Right cardiac atrium (tissue), 5 donors: ENCODE measurements around the gene GRM3. TPM values are rescaled to one million over a fixed set of nuclear protein-coding genes. Genes with fewer than 3 reads are reported as not detected.

ENCODE experiments used
- ATAC-seq, 2 donors: fragments of 200-7000 bp; cut with Tn5 transposase; one replicate each; pipeline versions ENCODE4 v1.8.0 to v1.9.1; 2020; ENCODE audit warnings: moderate library complexity in 2 of 2, mild to moderate bottlenecking in 1 of 2
- DNase-seq, 3 donors: peaks; one replicate each; pipeline ENCODE4 v3.0.0-alpha.2; 2020
- H3K27ac ChIP-seq: one replicate; pipeline ENCODE4 v1.5.1; 2013; ENCODE audit warnings: mild to moderate bottlenecking, low read length, control low read depth, moderate library complexity
- H3K27me3 ChIP-seq: one replicate; pipeline ENCODE4 v1.6.1; 2013; ENCODE audit not compliant: control insufficient read depth, insufficient read depth
- H3K4me1 ChIP-seq: one replicate; pipeline ENCODE4 v1.6.1; 2013; ENCODE audit warnings: low read length; ENCODE audit not compliant: control insufficient read depth, insufficient read depth
- H3K4me3 ChIP-seq: one replicate; pipeline ENCODE4 v1.5.1; 2013; ENCODE audit warnings: low read length, control low read depth
- H3K9me3 ChIP-seq: one replicate; pipeline ENCODE4 v1.6.1; 2013; ENCODE audit warnings: low read length; ENCODE audit not compliant: control insufficient read depth
- WGBS: extraction: QIAGEN DNeasy Blood & Tissue Kit; methylation state at CpG from one replicate; pipeline ENCODE4 v1.1.7; 2013; 5-methylcytosine and 5-hydroxymethylcytosine counted together
- intact Hi-C, 4 donors: fragments of 100-400 bp; cut with DNase I; formaldehyde crosslinking; loops; one replicate each; pipeline versions ENCODE4 v1.11.0 to v1.14.0; 2022 to 2023
- polyA plus RNA-seq: library from polyadenylated mRNA; stranded (reverse); fragments of 200-250 nt; gene quantifications from one replicate; pipeline ENCODE4 v1.2.3, GENCODE V29; 2013
- total RNA-seq, 4 donors: library from RNA; stranded (reverse); fragmentation: NEBNext Ultra II Directional; extraction: Animal tissue kit (Norgen Biotek cat#: 25700); gene quantifications; one replicate each; pipeline ENCODE4 v1.2.1, GENCODE V29; 2021
- donor health status: healthy with polysubstance abuse.
- donor health status: DM: no; HTN: yes; CAD: no.
- donor health status: DM: no; HTN: no; CAD: no.
- donor health status: DM: no; HTN: yes; CAD: no; lungs with severe emphysema.
- donor health status: DM: yes; HTN: yes; CAD: no.

GRM3 gene
- total and polyA plus RNA-seq, 5 donors: 0.05 to 0.49 (median 0.16) TPM; not detected in 1

DNA sequence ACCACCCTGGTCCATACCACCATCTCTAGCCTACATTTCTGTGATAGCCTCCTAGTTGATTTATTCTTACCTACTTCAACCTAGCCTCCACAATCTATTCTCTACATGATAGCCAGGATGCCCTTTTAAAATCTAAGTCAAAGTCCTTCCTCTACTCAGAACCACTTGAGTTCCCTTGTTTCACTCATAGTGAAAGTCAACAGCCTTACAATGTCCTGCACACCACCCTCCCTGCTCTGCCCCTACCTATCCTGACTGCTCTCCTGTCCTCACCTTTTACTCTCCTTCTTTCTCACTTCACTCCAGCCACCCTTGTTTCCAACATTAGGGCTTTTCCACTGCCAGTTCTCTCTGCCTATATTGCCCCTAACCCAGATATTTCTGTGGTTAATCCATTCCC is 146.7 kb downstream of the GRM3 start:
- Histone ChIP-seq H3K27ac (no peak overlapping the region), H3K27me3 (no peaks in the 10 kb centered on the region), H3K4me1 (no peaks in the 10 kb centered on the region), H3K4me3 (no peak overlapping the region), H3K9me3 (no peaks in the 10 kb centered on the region)
- DNase-seq (no peak), ATAC-seq (no peak)
- intact Hi-C loops: no loop called here

DNA sequence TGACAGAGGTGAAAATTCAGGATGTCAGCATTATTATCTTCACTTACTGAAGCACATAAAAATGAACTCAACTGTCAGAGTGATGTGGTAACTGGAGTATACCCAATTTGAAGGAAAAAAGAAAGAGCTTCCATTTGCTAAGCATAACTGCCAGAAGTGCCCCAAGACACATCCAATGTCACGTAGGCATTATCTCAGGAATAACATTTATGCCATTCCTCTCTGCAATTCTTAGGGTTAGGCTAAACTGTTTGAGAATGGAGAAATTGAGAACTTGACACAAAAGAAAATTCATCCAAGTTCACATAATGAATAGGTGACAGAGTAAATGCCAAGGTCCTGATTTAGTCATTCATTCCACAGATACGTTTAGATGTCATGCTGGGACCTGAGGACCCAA is 148.6 kb downstream of the GRM3 start:
- H3K27me3 ChIP-seq: no peaks in the 10 kb centered on the region
- 63% methylated on average over 2 of the region's 2 CpGs for WGBS
- ATAC-seq (no peak), DNase-seq (no peak)
- H3K4me1 ChIP-seq: no peaks in the 10 kb centered on the region
- intact Hi-C loops: no loop called here
- H3K9me3 ChIP-seq: no peaks in the 10 kb centered on the region
- H3K4me3 ChIP-seq: no peak overlapping the region
- no peak overlapping the region for H3K27ac ChIP-seq

- ATAC-seq (no peak), DNase-seq (no peak)
- H3K27me3 ChIP-seq: no peaks in the 10 kb centered on the region
- no peaks in the 10 kb centered on the region for H3K4me1 ChIP-seq
- 8% methylated on average over 1 of the region's 1 CpG for WGBS
- intact Hi-C loops: no loop called here
- H3K4me3 ChIP-seq: no peak overlapping the region
- no peak overlapping the region for H3K27ac ChIP-seq
- H3K9me3 ChIP-seq: no peaks in the 10 kb centered on the region
Measured at GRCh38 chr7:86793136-86793535, 149.4 kb downstream of the GRM3 start.

GRCh38 chr7:86814661-86815379 is 171.1 kb downstream of the GRM3 start:
- no peak for DNase-seq
- no peak for ATAC-seq
- Histone ChIP-seq H3K9me3 (no peaks in the 10 kb centered on the region), H3K27ac (no peak overlapping the region), H3K4me1 (no peaks in the 10 kb centered on the region), H3K4me3 (no peak overlapping the region), H3K27me3 (no peaks in the 10 kb centered on the region)
- intact Hi-C loops: loop anchor here in 2 of 4 donors (5.0 kb wide), 1 partner anchor 148 kb away; no protein-coding TSS in a partner anchor
- WGBS: 39% methylated on average over 5 of the region's 5 CpGs

GRCh38 chr7:86815556-86815955 is 171.8 kb downstream of the GRM3 start:
- Histone ChIP-seq H3K4me1 (no peaks in the 10 kb centered on the region), H3K4me3 (no peak overlapping the region), H3K27ac (no peak overlapping the region), H3K27me3 (no peaks in the 10 kb centered on the region), H3K9me3 (no peaks in the 10 kb centered on the region)
- ATAC-seq (no peak), DNase-seq (no peak)
- intact Hi-C loops: loop anchor here in 2 of 4 donors (5.0 kb wide), 1 partner anchor 148 kb away; no protein-coding TSS in a partner anchor
- 95% methylated on average over 1 of the region's 1 CpG for WGBS

DNA sequence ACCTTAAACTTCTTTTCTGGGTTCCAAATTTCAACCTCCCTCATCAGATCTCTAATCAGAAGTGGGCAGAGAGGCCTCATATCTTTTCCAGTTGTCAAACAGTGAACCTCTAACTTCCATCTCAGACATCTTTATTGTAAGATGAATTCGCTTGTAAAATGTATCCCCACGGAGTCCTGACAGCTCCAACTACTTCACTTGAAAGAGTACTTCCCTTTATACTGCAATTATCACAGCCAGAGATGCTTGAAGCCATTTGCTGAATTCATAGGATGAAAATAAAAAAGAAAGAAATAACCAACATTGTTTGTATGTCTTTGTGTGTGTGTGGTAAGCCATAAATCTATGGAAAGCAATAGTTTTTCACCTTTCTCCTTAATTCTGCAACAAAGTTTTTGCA is 175.2 kb downstream of the GRM3 start:
- Histone ChIP-seq H3K4me3 (no peak overlapping the region), H3K27me3 (no peaks in the 10 kb centered on the region), H3K9me3 (no peaks in the 10 kb centered on the region), H3K27ac (no peak overlapping the region), H3K4me1 (no peaks in the 10 kb centered on the region)
- intact Hi-C loops: loop anchor here in 2 of 4 donors (5.0 kb wide), 1 partner anchor 152 kb away; no protein-coding TSS in a partner anchor
- ATAC-seq: no peak
- DNase-seq: no peak
- 82% methylated on average over 2 of the region's 2 CpGs for WGBS

GRCh38 chr7:86823769-86824168 is 180.1 kb downstream of the GRM3 start:
- no peaks in the 10 kb centered on the region for H3K27me3 ChIP-seq

DNA sequence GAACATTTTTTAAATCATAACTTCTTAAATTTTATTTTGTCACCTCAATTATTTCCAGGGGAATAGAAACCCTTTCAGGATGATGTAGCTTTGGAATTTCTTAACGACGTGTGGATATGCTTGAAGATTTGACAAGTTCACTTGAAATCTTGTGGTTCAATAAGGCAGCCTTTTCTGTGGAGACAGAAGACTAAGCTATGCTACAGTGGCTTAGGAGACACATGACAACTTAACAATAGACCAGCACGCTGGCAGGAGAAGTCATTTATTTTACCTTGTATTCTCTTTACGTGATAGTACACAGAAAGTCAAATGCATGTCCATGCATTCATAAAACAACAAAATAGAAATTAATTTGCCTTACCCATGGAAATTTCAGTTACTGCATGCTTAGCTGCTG is 181.6 kb downstream of the GRM3 start:
- ATAC-seq (no peak), DNase-seq (no peak)
- H3K4me3 ChIP-seq: no peak overlapping the region
- intact Hi-C loops: no loop called here
- no peaks in the 10 kb centered on the region for H3K4me1 ChIP-seq
- no peaks in the 10 kb centered on the region for H3K9me3 ChIP-seq
- 75% methylated on average over 4 of the region's 4 CpGs for WGBS
- no peaks in the 10 kb centered on the region for H3K27me3 ChIP-seq
- H3K27ac ChIP-seq: no peak overlapping the region

More at GRCh38 chr7:86823769-86824168, 180.1 kb downstream of the GRM3 start:
- no peaks in the 10 kb centered on the region for H3K4me1 ChIP-seq
- no peak overlapping the region for H3K27ac ChIP-seq
- intact Hi-C loops: no loop called here
- H3K9me3 ChIP-seq: no peaks in the 10 kb centered on the region
- 87% methylated on average over 2 of the region's 2 CpGs for WGBS
- ATAC-seq: no peak
- no peak overlapping the region for H3K4me3 ChIP-seq
- DNase-seq: no peak

DNA sequence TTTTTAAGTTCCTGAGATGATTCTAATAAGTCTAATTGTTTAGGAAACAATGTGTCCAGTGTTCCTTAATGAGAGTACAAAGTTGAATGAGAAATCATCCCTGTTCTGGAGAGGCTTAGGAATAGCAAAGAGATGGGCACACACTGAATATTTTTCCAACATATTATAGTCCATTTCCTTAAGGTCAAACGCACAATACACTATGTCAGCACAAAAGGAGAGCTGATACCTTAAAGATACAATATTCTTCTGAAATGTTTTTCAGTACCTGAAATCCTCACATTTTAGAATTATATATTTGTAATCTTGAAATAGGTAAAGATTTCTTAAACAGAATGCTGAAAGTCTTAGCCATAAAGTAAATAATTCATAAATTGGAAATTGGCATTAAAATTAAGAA is 183.2 kb downstream of the GRM3 start:
- no peaks in the 10 kb centered on the region for H3K27me3 ChIP-seq
- no peaks in the 10 kb centered on the region for H3K9me3 ChIP-seq
- H3K27ac ChIP-seq: no peak overlapping the region
- no peak for DNase-seq
- ATAC-seq: no peak
- intact Hi-C loops: no loop called here
- no peaks in the 10 kb centered on the region for H3K4me1 ChIP-seq
- no peak overlapping the region for H3K4me3 ChIP-seq
- 83% methylated on average over 1 of the region's 1 CpG for WGBS

- no peaks in the 10 kb centered on the region for H3K9me3 ChIP-seq
- 96% methylated on average over 3 of the region's 3 CpGs for WGBS
- no peak overlapping the region for H3K4me3 ChIP-seq
- intact Hi-C loops: no loop called here
- H3K27ac ChIP-seq: no peak overlapping the region
- DNase-seq (no peak), ATAC-seq (no peak)
- no peaks in the 10 kb centered on the region for H3K27me3 ChIP-seq
- H3K4me1 ChIP-seq: no peaks in the 10 kb centered on the region
Measured at GRCh38 chr7:86833360-86833759, 189.7 kb downstream of the GRM3 start.

GRCh38 chr7:86837235-86837634 is 193.5 kb downstream of the GRM3 start:
- no peaks in the 10 kb centered on the region for H3K4me1 ChIP-seq
- no peaks in the 10 kb centered on the region for H3K9me3 ChIP-seq
- no peak overlapping the region for H3K27ac ChIP-seq
- H3K27me3 ChIP-seq: no peaks in the 10 kb centered on the region
- intact Hi-C loops: no loop called here
- 56% methylated on average over 3 of the region's 3 CpGs for WGBS
- DNase-seq: no peak
- ATAC-seq: no peak
- H3K4me3 ChIP-seq: no peak overlapping the region

- H3K27ac ChIP-seq: no peak overlapping the region
- no peaks in the 10 kb centered on the region for H3K9me3 ChIP-seq
- H3K27me3 ChIP-seq: no peaks in the 10 kb centered on the region
- H3K4me3 ChIP-seq: no peak overlapping the region
- no peaks in the 10 kb centered on the region for H3K4me1 ChIP-seq
- 95% methylated on average over 3 of the region's 3 CpGs for WGBS
- no peak for DNase-seq
- intact Hi-C loops: no loop called here
- no peak for ATAC-seq
Measured at GRCh38 chr7:86844608-86845007, 200.9 kb downstream of the GRM3 start.
